Body of pancreas (tissue), 4 donors: ENCODE results near the gene NEDD1.

Experiments
- POLR2A ChIP-seq, 3 donors: fragments of 450-650 bp; IDR thresholded peaks; one replicate each; pipeline ENCODE4 v1.6.1; 2016; ENCODE audit warnings: antibody characterized with exemption in 3 of 3, mild to moderate bottlenecking in 2 of 3
- TF ChIP-seq, protein P1 (sequence below), 7 experiments: fragments of 450-650 bp in 4 of 7; fragments of 200-600 bp in 3 of 7; sonication (generic) in 3 of 7; IDR thresholded peaks; one replicate each; pipeline ENCODE4 v1.5.1; 2016 to 2019; ENCODE audit warnings: antibody characterized with exemption in 7 of 7

- TF ChIP-seq, protein P1, sequence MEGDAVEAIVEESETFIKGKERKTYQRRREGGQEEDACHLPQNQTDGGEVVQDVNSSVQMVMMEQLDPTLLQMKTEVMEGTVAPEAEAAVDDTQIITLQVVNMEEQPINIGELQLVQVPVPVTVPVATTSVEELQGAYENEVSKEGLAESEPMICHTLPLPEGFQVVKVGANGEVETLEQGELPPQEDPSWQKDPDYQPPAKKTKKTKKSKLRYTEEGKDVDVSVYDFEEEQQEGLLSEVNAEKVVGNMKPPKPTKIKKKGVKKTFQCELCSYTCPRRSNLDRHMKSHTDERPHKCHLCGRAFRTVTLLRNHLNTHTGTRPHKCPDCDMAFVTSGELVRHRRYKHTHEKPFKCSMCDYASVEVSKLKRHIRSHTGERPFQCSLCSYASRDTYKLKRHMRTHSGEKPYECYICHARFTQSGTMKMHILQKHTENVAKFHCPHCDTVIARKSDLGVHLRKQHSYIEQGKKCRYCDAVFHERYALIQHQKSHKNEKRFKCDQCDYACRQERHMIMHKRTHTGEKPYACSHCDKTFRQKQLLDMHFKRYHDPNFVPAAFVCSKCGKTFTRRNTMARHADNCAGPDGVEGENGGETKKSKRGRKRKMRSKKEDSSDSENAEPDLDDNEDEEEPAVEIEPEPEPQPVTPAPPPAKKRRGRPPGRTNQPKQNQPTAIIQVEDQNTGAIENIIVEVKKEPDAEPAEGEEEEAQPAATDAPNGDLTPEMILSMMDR (IDR thresholded peaks at IDR 0.05), result no peak
- no peak for TF ChIP-seq POLR2A (IDR thresholded peaks at IDR 0.05)
Measured at GRCh38 chr12:96981911-96982310, 74.9 kb downstream of the NEDD1 start.
